ENCODE measurements around the gene PALM2AKAP2. TPM values are rescaled to one million over a fixed set of nuclear protein-coding genes. Genes with fewer than 3 reads are reported as not detected.

The PALM2AKAP2 gene
- total RNA-seq, 2 donors from 2014 or later = 0.49 to 1.1 TPM

DNA sequence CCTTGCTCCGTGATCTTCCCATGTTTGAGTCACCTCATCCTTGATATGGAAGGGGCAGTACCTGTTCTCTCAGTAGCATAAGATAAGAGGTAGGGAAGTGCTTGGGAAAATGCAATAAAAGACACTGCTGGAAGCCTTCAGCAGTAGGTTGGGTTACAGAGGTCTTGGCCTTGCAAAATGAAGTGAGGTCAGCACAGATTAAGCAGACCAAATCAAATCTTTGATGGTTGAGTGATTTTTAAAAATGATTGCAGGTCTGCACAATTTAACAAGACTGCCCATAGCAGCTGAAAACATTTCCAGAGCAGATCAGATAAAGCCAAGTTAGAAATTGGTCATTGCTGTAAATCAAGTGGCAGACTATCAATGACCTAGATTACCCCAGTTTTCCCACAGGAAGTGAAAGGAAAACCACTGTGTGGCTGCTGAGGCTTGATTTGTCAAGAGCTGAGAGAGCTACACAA lies 32.9 kb downstream of the PALM2AKAP2 start:
- no peak overlapping the region for H3K27ac Mint-ChIP-seq
- H3K36me3 ChIP-seq (ENCODE audit: control insufficient read depth, insufficient read depth, low read length) = no peaks in the 10 kb centered on the region
- H3K9ac ChIP-seq (ENCODE audit: extremely low read depth, low read length, poor library complexity, severe bottlenecking) = no peak overlapping the region
- no peak overlapping the region for H3K4me3 ChIP-seq (ENCODE audit: low read length)
- H3K27me3 Mint-ChIP-seq (ENCODE audit: insufficient read depth) = peaks cover 13% of the 10 kb centered on the region
- DNase-seq = no peak
- H3K9me3 Mint-ChIP-seq = peaks cover 3% of the 10 kb centered on the region
- H3K9me3 ChIP-seq (ENCODE audit: control insufficient read depth, low read length) = no peaks in the 10 kb centered on the region
- H3K4me1 ChIP-seq (ENCODE audit: control insufficient read depth, insufficient read depth, low read length) = no peaks in the 10 kb centered on the region
- peaks cover 2% of the 10 kb centered on the region for H3K4me1 Mint-ChIP-seq
- no peak overlapping the region for H3K27ac ChIP-seq (ENCODE audit: low read depth, low read length)
- TF ChIP-seq, protein P1, sequence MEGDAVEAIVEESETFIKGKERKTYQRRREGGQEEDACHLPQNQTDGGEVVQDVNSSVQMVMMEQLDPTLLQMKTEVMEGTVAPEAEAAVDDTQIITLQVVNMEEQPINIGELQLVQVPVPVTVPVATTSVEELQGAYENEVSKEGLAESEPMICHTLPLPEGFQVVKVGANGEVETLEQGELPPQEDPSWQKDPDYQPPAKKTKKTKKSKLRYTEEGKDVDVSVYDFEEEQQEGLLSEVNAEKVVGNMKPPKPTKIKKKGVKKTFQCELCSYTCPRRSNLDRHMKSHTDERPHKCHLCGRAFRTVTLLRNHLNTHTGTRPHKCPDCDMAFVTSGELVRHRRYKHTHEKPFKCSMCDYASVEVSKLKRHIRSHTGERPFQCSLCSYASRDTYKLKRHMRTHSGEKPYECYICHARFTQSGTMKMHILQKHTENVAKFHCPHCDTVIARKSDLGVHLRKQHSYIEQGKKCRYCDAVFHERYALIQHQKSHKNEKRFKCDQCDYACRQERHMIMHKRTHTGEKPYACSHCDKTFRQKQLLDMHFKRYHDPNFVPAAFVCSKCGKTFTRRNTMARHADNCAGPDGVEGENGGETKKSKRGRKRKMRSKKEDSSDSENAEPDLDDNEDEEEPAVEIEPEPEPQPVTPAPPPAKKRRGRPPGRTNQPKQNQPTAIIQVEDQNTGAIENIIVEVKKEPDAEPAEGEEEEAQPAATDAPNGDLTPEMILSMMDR (conservative IDR thresholded peaks at IDR 0.05) = no peak
- no peaks in the 10 kb centered on the region for H3K36me3 Mint-ChIP-seq (ENCODE audit: low read depth)
- no peaks in the 10 kb centered on the region for H3K27me3 ChIP-seq (ENCODE audit: control insufficient read depth, insufficient read depth, low read length, poor library complexity, severe bottlenecking)
- WGBS, 2 experiments (ENCODE audit: insufficient coverage in 1 of 2, insufficient read length in 1 of 2) = 88 to 91% methylated on average over 1 of the region's 1 CpG
- H3K4me3 Mint-ChIP-seq = no peak overlapping the region

DNA sequence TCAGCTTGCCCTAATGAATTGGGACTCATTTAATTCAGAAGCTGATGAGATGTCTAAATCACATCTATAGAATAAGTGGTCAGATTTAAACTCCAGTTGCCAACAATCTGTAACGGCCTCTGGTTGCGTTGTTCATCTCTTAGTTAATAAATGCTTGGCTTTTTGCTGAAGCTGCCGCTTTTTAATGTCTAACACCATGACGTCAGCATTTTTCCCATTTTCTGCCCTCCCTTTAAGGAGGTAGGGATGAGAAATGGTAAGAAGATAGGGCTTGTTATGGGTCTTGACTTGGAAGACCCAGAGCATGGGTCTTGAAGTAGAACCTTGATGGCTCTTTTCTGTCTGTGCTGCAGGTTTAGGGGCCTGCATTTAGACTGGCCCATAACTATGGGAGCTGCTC lies 33.3 kb downstream of the PALM2AKAP2 start:
- no peaks in the 10 kb centered on the region for H3K4me1 ChIP-seq (ENCODE audit: control insufficient read depth, insufficient read depth, low read length)
- Mint-ChIP-seq H3K27me3 (ENCODE audit: insufficient read depth) (peaks cover 14% of the 10 kb centered on the region), H3K27ac (no peak overlapping the region), H3K36me3 (ENCODE audit: low read depth) (no peaks in the 10 kb centered on the region), H3K4me1 (peaks cover 6% of the 10 kb centered on the region), H3K9me3 (no peaks in the 10 kb centered on the region), H3K4me3 (no peak overlapping the region)
- DNase-seq = no peak
- TF ChIP-seq, protein P1 (conservative IDR thresholded peaks at IDR 0.05) = no peak
- H3K9ac ChIP-seq (ENCODE audit: extremely low read depth, low read length, poor library complexity, severe bottlenecking) = no peak overlapping the region
- 57 to 58% methylated on average over 4 of the region's 4 CpGs for WGBS, 2 experiments (ENCODE audit: insufficient coverage in 1 of 2, insufficient read length in 1 of 2)
- H3K27ac ChIP-seq (ENCODE audit: low read depth, low read length) = no peak overlapping the region
- no peaks in the 10 kb centered on the region for H3K27me3 ChIP-seq (ENCODE audit: control insufficient read depth, insufficient read depth, low read length, poor library complexity, severe bottlenecking)
- no peaks in the 10 kb centered on the region for H3K36me3 ChIP-seq (ENCODE audit: control insufficient read depth, insufficient read depth, low read length)
- H3K4me3 ChIP-seq (ENCODE audit: low read length) = no peak overlapping the region
- no peaks in the 10 kb centered on the region for H3K9me3 ChIP-seq (ENCODE audit: control insufficient read depth, low read length)

DNA sequence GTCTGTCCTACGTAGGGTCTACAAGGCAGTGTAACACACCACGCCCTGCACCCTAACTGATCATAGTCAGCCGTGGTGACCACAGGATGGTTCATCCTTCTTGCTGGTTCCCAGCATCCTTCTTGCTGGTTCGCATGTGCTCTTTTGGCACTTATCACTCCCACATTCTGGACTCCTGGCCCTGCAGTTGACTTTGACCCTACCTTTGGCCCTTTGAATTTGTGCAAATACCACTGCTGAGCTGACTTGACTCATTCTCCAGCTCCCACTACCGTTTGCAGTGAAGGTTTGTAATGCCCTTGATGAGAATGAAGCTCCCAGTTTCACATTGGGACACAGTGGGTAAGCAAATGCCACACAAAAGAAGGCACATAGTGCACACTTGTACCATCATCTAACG lies 33.8 kb downstream of the PALM2AKAP2 start:
- H3K9me3 Mint-ChIP-seq = no peaks in the 10 kb centered on the region
- no peak for DNase-seq
- H3K4me3 ChIP-seq (ENCODE audit: low read length) = no peak overlapping the region
- no peak overlapping the region for H3K9ac ChIP-seq (ENCODE audit: extremely low read depth, low read length, poor library complexity, severe bottlenecking)
- no peaks in the 10 kb centered on the region for H3K36me3 ChIP-seq (ENCODE audit: control insufficient read depth, insufficient read depth, low read length)
- H3K36me3 Mint-ChIP-seq (ENCODE audit: low read depth) = no peaks in the 10 kb centered on the region
- no peak overlapping the region for H3K4me3 Mint-ChIP-seq
- H3K9me3 ChIP-seq (ENCODE audit: control insufficient read depth, low read length) = no peaks in the 10 kb centered on the region
- H3K4me1 ChIP-seq (ENCODE audit: control insufficient read depth, insufficient read depth, low read length) = no peaks in the 10 kb centered on the region
- peaks cover 6% of the 10 kb centered on the region for H3K4me1 Mint-ChIP-seq
- WGBS, 2 experiments (ENCODE audit: insufficient coverage in 1 of 2, insufficient read length in 1 of 2) = 79 to 81% methylated on average over 4 to 6 of the region's 6 CpGs
- no peak overlapping the region for H3K27ac Mint-ChIP-seq
- TF ChIP-seq, protein P1 (conservative IDR thresholded peaks at IDR 0.05) = no peak
- peaks cover 14% of the 10 kb centered on the region for H3K27me3 Mint-ChIP-seq (ENCODE audit: insufficient read depth)
- no peak overlapping the region for H3K27ac ChIP-seq (ENCODE audit: low read depth, low read length)
- no peaks in the 10 kb centered on the region for H3K27me3 ChIP-seq (ENCODE audit: control insufficient read depth, insufficient read depth, low read length, poor library complexity, severe bottlenecking)

Measured in endodermal cell (in vitro differentiated cells).